Epithelial cell of esophagus (primary cell): Measurements from ENCODE around the gene ABCG4.
"Not testable (repeated sequence)": the region's sequence is repeated elsewhere in the genome, so short reads cannot be mapped to it uniquely, and the experiment has no call there.

Experiments used
- DNase-seq: peaks from one replicate; pipeline ENCODE4 v3.0.0; 2010; ENCODE audit warnings: low read depth
- H3K4me3 ChIP-seq: 2 replicates; pipeline ENCODE4 v1.5.1; 2011; ENCODE audit warnings: mild to moderate bottlenecking, low read length, control low read depth
- CTCF ChIP-seq: IDR thresholded peaks from 2 replicates; pipeline ENCODE4 v1.5.1; 2011; ENCODE audit warnings: low read depth, mild to moderate bottlenecking, low read length, control low read depth, inconsistent platforms; ENCODE audit not compliant: insufficient read depth; ENCODE audit errors: missing control alignments

The ABCG4 gene

GRCh38 chr11:119158467-119158866 lies 9.6 kb downstream of the ABCG4 start:
- DNase-seq = no peak
- H3K4me3 ChIP-seq = no peak overlapping the region
- no peak for TF ChIP-seq CTCF

DNA sequence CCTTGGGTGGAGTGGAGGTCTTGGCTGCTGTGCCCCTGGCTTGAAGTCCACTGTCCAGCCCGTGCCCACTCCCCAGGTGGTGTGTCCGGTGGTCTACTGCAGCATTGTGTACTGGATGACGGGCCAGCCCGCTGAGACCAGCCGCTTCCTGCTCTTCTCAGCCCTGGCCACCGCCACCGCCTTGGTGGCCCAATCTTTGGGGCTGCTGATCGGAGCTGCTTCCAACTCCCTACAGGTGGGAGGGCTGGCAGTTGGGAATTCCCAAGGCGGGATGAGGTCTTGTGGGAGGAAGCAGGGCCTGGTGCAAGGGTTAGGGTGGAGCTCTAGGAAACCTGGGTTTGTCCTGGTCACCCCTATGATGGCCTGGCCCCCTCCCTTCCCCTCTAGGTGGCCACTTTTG lies 11.3 kb downstream of the ABCG4 start:
- no peak for DNase-seq
- H3K4me3 ChIP-seq = no peak overlapping the region
- TF ChIP-seq CTCF = no peak

- TF ChIP-seq CTCF = no peak
- DNase-seq = no peak
- no peak overlapping the region for H3K4me3 ChIP-seq
Measured at GRCh38 chr11:119161871-119162270, 13.0 kb downstream of the ABCG4 start.

DNA sequence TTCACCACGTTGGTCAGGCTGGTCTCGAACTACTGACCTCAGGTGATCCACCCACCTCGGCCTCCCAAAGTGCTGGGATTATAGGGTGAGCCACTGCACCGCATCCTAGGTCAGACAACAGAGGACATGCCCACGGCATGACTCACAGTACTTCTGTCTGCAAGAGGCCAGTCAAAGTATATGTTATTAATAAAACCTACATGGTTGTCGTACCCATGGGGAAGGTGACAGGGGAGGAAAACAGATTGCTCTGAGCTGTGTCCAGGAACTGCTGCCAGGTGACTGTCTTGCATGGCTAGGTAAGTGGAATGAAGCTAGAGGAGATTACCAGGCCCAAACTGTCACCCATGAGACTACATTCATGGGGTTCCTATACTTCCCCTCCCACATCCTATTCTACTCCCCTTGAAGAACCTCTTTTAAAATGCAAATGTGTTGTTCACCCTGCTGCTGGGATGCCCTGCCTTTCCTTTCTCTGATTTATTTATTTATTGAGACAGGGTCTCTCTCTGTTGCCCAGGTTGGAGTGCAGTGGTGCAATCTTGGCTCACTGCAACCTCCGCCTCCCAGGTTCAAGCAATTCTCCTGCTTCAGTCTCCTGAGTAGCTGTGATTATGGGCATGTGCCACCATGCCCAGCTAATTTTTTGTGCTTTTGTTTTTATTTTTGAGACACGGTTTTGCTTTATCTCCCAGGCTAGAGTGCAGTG lies 17.7 kb downstream of the ABCG4 start:
- no peak for TF ChIP-seq CTCF
- H3K4me3 ChIP-seq = no peak overlapping the region
- DNase-seq = peak; percentile 82

- DNase-seq, H3K4me3 ChIP-seq: not testable (repeated sequence)
Measured at GRCh38 chr11:119167077-119167458, 18.2 kb downstream of the ABCG4 start.

DNA sequence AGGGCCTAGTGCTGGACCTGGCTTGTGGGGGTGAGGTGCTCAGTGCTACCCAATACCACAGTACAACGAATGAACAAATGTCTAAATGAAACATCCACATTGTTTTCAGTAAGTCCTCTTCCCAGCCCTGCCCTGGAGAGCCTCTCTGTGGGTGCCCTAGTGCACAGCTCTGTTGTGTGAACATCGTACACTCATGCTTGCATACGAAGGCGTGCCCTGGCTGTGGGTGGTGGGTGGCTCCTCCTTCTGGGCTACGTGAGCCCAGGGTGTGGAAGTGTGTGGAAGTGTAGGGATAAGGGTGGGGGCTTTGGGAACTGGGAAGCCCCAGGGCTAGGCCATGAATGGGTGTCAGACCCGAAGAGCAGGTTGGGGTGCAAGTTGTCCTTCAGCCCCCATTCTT lies 19.1 kb downstream of the ABCG4 start:
- TF ChIP-seq CTCF = peak; percentile 12
- DNase-seq = peak; percentile 91
- peak overlapping the region; percentile 58 for H3K4me3 ChIP-seq

GRCh38 chr11:119168471-119169281 lies 19.8 kb downstream of the ABCG4 start, which contains the start of gene NLRX1:
Gene NLRX1, plus strand, starts transcription at chr11:119168725. Its CDS starts 2,679 bp downstream, at chr11:119171404.
- H3K4me3 ChIP-seq = peak within 1 kb of the TSS; percentile 58
- TF ChIP-seq CTCF = peak; percentile 74
- peak; percentile 80 for DNase-seq
